HG03521 (cell line): ENCODE data around the gene FSTL4.

Experiments
- ATAC-seq: cut with Tn5 transposase; IDR thresholded peaks from one replicate; pipeline ENCODE4 v1.9.1; 2021; ENCODE audit warnings: mild to moderate bottlenecking, moderate library complexity; ENCODE audit not compliant: unreplicated experiment

FSTL4 gene

DNA sequence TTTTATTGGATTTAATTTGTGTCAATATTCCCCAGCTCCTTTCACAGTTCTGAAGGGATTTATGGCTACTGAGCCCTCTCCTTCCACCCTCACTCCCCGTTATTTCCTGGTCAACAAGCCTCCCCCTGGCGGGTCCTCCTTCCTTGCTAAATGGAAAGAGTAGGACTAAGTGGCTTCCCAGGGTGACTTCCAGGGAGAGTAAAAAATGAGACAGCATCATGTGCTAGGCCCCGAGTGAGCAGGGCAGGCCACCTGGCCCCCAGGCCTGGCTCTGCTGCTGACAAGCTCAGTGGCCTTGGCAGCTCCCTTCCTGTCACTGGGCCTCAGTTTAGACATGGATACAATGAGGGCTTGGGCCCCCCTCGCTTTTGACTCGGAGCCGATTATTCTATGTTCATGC, 359.3 kb downstream of the FSTL4 start:
- ATAC-seq, result no peak

DNA sequence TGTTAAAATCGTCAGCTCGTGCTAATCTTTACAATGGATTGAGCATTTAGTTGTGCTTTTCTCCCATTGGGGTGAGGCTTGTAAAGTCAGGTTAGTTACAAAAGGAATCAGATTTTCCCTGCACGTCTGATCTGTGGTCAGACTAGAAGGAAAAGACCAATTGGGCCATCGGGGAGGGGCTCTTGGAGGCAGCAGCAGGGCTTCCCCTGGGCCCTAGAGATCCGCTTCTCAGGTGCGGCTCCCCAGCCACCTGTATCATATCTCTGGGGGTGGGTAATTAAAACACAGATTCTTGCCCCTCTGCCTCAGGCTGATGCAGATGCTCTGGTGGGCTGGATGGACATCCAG, 360.2 kb downstream of the FSTL4 start:
- no peak for ATAC-seq

GRCh38 chr5:133251296-133252132, 360.8 kb downstream of the FSTL4 start:
- ATAC-seq, result no peak

DNA sequence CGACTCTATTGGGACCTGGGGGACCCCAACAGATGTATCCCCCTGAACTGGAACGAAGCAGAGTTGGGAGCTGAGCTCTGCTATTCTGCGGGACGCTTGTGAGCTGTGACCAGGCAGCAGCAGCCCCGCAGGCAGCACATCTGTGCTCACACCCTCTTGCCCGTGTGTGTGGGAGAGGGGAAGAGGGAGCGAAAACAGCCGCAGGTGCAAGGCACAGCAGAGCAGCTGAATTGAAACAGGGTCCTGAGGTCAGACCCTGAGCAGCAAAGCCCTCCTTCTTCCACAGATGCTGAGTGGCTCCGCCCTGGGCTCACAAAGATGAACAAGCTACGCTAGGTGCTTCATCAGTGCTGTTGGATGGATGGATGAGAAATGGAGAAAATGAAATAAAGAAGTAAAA, 361.8 kb downstream of the FSTL4 start:
- no peak for ATAC-seq

GRCh38 chr5:133249593-133249992, 362.7 kb downstream of the FSTL4 start:
- no peak for ATAC-seq

DNA sequence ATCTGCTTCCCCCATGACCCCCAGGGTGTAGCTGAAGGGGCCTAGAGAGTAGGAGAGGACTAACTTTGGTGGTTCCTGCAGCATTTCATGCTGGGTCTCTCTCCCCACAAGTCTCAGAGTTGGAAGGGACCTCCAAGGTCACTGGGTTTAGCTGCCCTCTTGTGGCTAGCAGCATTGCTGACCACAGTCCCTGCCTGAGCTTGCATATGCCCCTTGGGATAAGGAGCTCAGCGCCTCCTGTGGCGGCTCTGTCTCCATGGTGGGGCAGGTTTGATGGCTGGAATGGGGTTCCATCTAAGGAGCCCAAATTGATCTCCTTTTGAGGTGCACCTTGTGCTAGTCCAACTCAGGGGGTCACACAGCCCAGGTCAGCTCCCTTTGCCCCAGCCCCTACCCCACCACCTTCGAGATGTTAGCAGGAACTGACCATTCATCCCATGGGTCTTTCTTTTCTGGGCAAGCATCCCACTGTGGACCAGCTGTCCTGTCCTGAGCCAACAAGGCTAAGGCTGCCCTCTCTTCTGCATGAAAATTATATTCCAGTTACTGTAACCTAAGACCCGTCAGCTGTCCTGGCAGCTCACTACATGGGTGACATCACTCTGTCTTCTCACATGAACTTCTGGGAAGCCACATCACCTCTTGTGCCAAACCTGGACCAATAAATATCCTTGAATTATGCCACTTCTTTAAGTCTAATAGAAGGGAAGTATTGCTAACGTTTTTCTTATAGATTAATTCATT, 364.3 kb downstream of the FSTL4 start:
- no peak for ATAC-seq

GRCh38 chr5:133247151-133247709, 365.1 kb downstream of the FSTL4 start:
- no peak for ATAC-seq

- ATAC-seq, result no peak
Observed at GRCh38 chr5:133246376-133247150, 365.8 kb downstream of the FSTL4 start.

DNA sequence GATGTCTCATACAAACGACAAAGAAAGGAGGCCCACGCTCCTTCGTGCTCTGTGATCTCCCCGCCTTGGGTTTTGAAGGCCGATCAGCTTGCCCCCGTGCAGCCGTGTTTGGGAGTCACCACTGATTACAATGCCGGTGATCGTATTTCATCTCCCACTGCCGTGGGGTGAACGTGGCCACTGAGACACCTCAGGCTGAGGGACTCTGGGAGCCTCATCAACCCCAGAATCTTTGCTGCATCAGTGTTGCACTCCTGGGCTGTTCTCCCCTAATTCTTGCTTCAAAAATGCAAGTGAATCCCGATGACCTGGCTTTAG, 366.3 kb downstream of the FSTL4 start:
- ATAC-seq, result no peak

GRCh38 chr5:133245191-133246052, 366.9 kb downstream of the FSTL4 start:
- ATAC-seq, result no peak

- peak; percentile 37 for ATAC-seq
Observed at GRCh38 chr5:133244242-133244641, 368.1 kb downstream of the FSTL4 start.

DNA sequence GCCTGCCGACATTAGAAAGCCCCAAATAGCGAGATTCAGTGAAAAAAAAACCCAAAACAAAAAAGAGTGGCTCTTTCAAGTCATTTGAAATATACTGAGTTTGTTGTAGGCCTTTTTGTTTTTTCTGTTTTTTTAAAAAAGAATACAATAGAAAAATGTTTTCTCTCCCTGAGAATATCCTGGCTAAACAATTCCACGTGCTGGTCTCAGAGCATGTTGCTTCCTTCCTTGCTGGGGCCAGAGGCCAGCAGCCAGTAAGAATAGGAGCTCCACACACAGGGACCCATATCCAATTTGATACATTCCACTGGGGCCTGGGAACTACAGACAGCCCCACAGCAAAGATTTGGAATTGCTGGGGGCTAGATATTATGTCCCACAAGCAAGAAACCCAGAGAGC, 369.1 kb downstream of the FSTL4 start:
- ATAC-seq, result no peak

GRCh38 chr5:133242221-133242835, 370.0 kb downstream of the FSTL4 start:
- ATAC-seq, result no peak

GRCh38 chr5:133241179-133242092, 370.9 kb downstream of the FSTL4 start:
- no peak for ATAC-seq

DNA sequence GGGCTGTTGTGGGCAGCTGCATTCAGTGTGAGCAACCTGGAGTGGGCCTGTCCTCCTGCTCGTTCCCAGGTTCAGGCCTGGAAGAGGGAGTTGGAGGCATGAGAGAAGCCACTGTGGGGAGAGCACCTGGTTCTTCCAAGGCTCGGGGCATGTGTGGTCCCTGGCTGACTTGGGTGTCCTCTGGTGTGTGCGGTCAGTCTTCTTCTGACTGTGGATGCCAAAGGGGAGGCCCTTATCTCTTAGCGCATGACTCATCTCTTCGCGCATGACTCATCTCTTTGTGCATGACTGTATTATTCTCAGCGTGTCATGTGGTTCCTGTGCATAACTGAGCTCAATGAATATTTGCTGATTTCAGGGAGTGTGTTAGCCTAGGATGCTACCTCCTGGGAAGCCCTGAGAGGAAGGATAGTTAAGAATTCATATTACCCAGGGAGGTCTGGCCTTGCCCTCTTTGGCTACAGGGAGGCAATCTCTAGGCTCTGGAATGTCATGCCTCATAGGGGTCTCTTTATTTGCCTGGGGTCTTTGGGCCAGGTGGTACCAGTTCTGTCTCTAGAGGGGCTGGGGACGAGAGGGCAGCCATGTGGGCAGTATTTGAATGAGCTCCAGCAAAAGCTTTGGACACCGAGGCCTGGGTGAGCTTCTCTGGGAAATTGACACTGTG, 371.8 kb downstream of the FSTL4 start:
- ATAC-seq, result peak; percentile 57

GRCh38 chr5:133238426-133239205, 373.7 kb downstream of the FSTL4 start:
- no peak for ATAC-seq

DNA sequence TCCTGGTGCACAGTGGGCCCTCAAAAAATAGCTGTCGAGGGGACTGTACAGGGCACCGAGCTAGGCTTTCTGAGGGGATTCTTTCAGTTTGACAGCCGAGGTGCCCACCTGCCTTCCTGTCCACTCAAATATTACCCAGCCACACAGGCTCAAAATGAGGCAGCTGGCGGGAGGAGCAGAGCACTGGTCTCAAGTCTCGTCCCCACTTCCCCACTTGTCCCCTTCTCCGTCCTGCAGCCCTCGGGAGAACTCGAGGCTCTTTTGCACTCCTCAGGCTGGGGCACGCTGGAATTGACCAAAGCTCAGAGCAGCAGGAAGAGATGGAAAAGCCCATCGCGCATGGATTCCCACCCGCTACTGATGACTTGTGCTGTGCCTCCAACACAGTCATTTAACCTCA, 375.4 kb downstream of the FSTL4 start:
- no peak for ATAC-seq

DNA sequence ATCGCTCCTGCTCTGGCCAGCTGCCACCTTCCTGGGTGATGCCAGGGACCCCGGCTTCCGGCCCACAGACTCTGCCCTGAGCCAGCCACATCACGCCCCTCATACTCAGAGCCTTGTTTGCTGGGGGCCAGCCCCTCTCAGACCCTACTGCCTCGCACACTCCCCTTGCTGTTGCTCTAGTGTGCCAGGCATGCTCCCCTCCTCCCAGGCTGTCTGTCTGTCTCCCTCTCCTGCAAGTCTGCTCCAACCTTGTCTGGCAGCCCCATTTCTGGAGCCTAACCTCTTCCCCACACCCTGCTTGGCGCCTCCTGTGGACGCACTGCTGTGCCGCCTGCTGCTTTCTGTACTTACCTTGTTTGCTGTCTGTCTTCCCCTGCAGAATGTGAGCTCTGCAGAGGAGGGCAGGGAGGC, 375.8 kb downstream of the FSTL4 start:
- ATAC-seq, result no peak
